Omental fat pad (tissue), 4 donors: ENCODE results near the gene CCNJL. TPM values are rescaled to one million over a fixed set of nuclear protein-coding genes. Genes with fewer than 3 reads are reported as not detected.

Experiments used
- ATAC-seq: fragments of 150-250 bp; one replicate; pipeline ENCODE4 v1.9.1; 2016; ENCODE audit warnings: mild to moderate bottlenecking, moderate library complexity; ENCODE audit not compliant: low FRiP score
- DNase-seq: peaks from one replicate; pipeline ENCODE4 v3.0.0-alpha.2; 2019; ENCODE audit warnings: low spot score
- CTCF ChIP-seq, 3 donors: fragments of 450-650 bp; IDR thresholded peaks; one replicate each; pipeline ENCODE4 v1.5.1; 2016 to 2017; ENCODE audit warnings: antibody characterized with exemption in 3 of 3, mild to moderate bottlenecking in 3 of 3, moderate library complexity in 2 of 3
- small RNA-seq: library from RNA; depleted of rRNA; stranded (forward); fragments of <200 nt; gene quantifications from one replicate; pipeline ENCODE3, GENCODE V24; 2016
- total RNA-seq, 4 donors: library from RNA; depleted of rRNA; stranded (reverse); fragments of >200 nt; gene quantifications; one replicate each; pipeline ENCODE4 v1.1.0, GENCODE V29; 2016

Gene CCNJL
- total RNA-seq, 4 donors from 2014 or later = 0.24 to 5.4 (median 0.45) TPM

GRCh38 chr5:160210606-160211005 is 101.8 kb downstream of the CCNJL start:
- no peak for TF ChIP-seq CTCF (IDR thresholded peaks at IDR 0.05)
- DNase-seq (no peak), ATAC-seq (no peak)

GRCh38 chr5:160209917-160210316 is 102.4 kb downstream of the CCNJL start:
- ATAC-seq (no peak), DNase-seq (no peak)
- TF ChIP-seq CTCF (IDR thresholded peaks at IDR 0.05) = no peak

DNA sequence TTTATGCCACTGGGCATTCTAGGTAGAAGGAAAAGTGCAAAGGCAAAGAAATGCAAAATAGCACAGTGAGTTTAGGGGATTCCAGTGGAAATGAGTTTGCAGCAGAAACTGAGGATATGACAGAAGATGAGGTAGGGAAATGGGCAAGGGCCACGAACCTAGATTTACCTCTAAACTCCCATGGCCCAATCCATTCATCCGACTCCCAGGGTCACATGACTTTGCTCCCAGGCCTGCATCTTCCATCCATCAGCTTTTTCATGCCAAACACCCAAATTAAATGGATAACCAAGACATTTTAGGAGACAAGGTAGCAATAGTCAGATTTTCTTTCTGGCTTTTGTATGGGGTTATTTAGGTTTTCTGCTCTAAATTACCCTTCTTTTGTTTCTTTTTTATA is 105.3 kb downstream of the CCNJL start:
- TF ChIP-seq CTCF (IDR thresholded peaks at IDR 0.05) = no peak
- ATAC-seq (no peak), DNase-seq (no peak)

Small RNAs within 50 kb of the gene (small RNA-seq; reads per million reads assigned to genes)
- gene AC112191.3 = not detected

Other genes with a start within 250 kb of the CCNJL start
- gene PWWP2A, start 193.1 kb downstream of the CCNJL start, total RNA-seq = 10 to 100 TPM; 18.3 to 47.4 (median 24.4) TPM
- not detected for gene FABP6, start 83.1 kb downstream of the CCNJL start, total RNA-seq
- under 1 TPM in 3 of 4 donors, not detected in 1; 0.19 to 0.47 (median 0.25) TPM for gene C1QTNF2, start 58.1 kb upstream of the CCNJL start, total RNA-seq
- 1 to 10 TPM in 3 of 4 donors, under 1 TPM in 1; 0.84 to 5.7 (median 2.5) TPM for gene FAM200C, start 87.5 kb upstream of the CCNJL start, total RNA-seq
- gene SLU7, start 106.5 kb upstream of the CCNJL start, total RNA-seq = 10 to 100 TPM; 49.6 to 96.6 (median 64.9) TPM
- 10 to 100 TPM in 1 of 4 donors, 1 to 10 TPM in 3; 2.5 to 13.9 (median 6.1) TPM for gene PTTG1, start 109.3 kb upstream of the CCNJL start, total RNA-seq